Measurements from ENCODE around the gene UBALD1.

GRCh38 chr16:4625560-4626159 lies 11.0 kb upstream of the UBALD1 start:
- 0 out of 2 replicates have a peak, but pooled peaks have one; percentile 22 for TF ChIP-seq MTA2 (IDR thresholded peaks at IDR 0.05; ENCODE audit: low read depth)
- no peak for TF ChIP-seq SIN3A (IDR thresholded peaks at IDR 0.05; ENCODE audit: low read depth, low read length)

All from GM12878 (cell line).